K562 treated with DMSO at 1 percent for 48 hours (cell line): ENCODE results near the gene WWOX. TPM values are rescaled to one million over a fixed set of nuclear protein-coding genes. Genes with fewer than 3 reads are reported as not detected.

Experiments used
- total RNA-seq: library from RNA; unstranded; fragments of 300-600 nt; gene quantifications from 2 replicates; pipeline ENCODE4 v1.2.3, GENCODE V29; 2022; ENCODE audit warnings: low replicate concordance; ENCODE audit errors: extremely low read depth

Gene WWOX
- total RNA-seq, result not detected in 2 replicates

GRCh38 chr16:78099271-78100111 is at the start of gene WWOX:
Gene WWOX (plus strand): TSS chr16:78099654.

Other genes starting within 250 kb of the WWOX start
- not detected in 2 replicates for gene CLEC3A, start 77.1 kb upstream of the WWOX start, total RNA-seq